Measurements from ENCODE around the gene RUNX1. TPM values are rescaled to one million over a fixed set of nuclear protein-coding genes. Genes with fewer than 3 reads are reported as not detected.

The RUNX1 gene
- total and polyA plus RNA-seq, 2 donors (not counting 1 experiment from before 2014, with no cell fraction given): 26.3 to 73.0 TPM

DNA sequence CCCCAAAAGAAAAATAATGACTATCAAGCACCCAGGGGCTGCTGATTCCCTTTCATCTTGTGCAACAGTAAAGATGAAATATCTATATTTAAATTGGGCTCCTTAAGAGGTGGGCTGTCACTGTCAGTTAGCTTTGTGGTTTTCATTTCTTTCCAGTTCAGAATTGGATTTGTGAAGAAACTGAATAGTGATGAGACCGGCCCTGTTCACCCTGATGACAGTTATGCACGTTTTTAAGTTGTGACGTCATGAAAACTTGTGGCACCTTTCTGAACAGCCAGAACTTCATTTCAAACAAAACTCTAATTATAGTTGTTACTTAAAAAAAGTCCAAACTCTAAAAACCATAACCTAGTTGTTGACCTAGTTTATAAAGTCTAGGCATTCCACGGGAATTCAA is 125.9 kb downstream of the RUNX1 start:
- DNase-seq (no peak), ATAC-seq (ENCODE audit: low read depth) (no peak)
- Mint-ChIP-seq H3K4me1 (peaks cover 75% of the 10 kb centered on the region), H3K4me3 (no peak overlapping the region), H3K27ac (no peak overlapping the region), H3K27me3 (no peaks in the 10 kb centered on the region), H3K9me3 (ENCODE audit: insufficient read depth) (peaks cover 4% of the 10 kb centered on the region)
- H3K27ac ChIP-seq (ENCODE audit: low read length in 2 of 2): no peak overlapping the region
- H3K36me3 ChIP-seq (replicated peaks in 1 of 2; ENCODE audit: control extremely low read depth in 1 of 2, control insufficient read depth in 1 of 2, extremely low read depth in 1 of 2, insufficient read depth in 2 of 2, low read length in 1 of 2): no peaks in the 10 kb centered on the region
- no peak overlapping the region for H3K4me3 ChIP-seq (ENCODE audit: control extremely low read depth in 1 of 5, extremely low read depth in 1 of 5, insufficient read depth in 1 of 5, low read depth in 2 of 5, low read length in 4 of 5)
- no peak overlapping the region for H3K9ac ChIP-seq (ENCODE audit: low read length)
- TF ChIP-seq CTCF (IDR thresholded peaks at IDR 0.05) (no peak), EZH2 (IDR thresholded peaks at IDR 0.05; ENCODE audit: borderline replicate concordance, insufficient read depth, low read depth, low read length, poor library complexity, severe bottlenecking) (no peak)
- no peak overlapping the region for H2AFZ ChIP-seq (ENCODE audit: insufficient read depth, low read depth, low read length, poor library complexity, severe bottlenecking)
- 25% methylated on average over 1 of the region's 4 CpGs for WGBS (ENCODE audit: insufficient coverage)
- intact Hi-C loops (cut with micrococcal nuclease): no loop called here
- no peaks in the 10 kb centered on the region for H3K27me3 ChIP-seq (replicated peaks in 1 of 4; ENCODE audit: control extremely low read depth in 1 of 4, control insufficient read depth in 3 of 4, insufficient read depth in 4 of 4, low read length in 3 of 4)
- H3K4me1 ChIP-seq (ENCODE audit: control insufficient read depth in 2 of 2, insufficient read depth in 2 of 2, low read length in 2 of 2): peaks cover 46 to 48% of the 10 kb centered on the region in 2 donors
- CTCF ChIA-PET: no interaction called here
- no peaks in the 10 kb centered on the region for H3K9me3 ChIP-seq (ENCODE audit: control extremely low read depth in 1 of 3, control insufficient read depth in 2 of 3, insufficient read depth in 1 of 3, low read length in 2 of 3)
- POLR2A ChIA-PET: no interaction called here
- peaks cover 7% of the 10 kb centered on the region for H4K20me1 ChIP-seq (ENCODE audit: control insufficient read depth, insufficient read depth, low read length, poor library complexity, severe bottlenecking)
- no peak overlapping the region for H3K4me2 ChIP-seq (replicated peaks; ENCODE audit: low read depth, low read length, poor library complexity, severe bottlenecking)
- H3K79me2 ChIP-seq (ENCODE audit: control insufficient read depth, insufficient read depth, low read length): peaks cover 95% of the 10 kb centered on the region

- TF ChIP-seq EZH2 (IDR thresholded peaks at IDR 0.05; ENCODE audit: borderline replicate concordance, insufficient read depth, low read depth, low read length, poor library complexity, severe bottlenecking) (no peak), CTCF (IDR thresholded peaks at IDR 0.05) (no peak)
- Histone ChIP-seq H3K79me2 (ENCODE audit: control insufficient read depth, insufficient read depth, low read length) (peaks cover 95% of the 10 kb centered on the region), H3K4me2 (replicated peaks; ENCODE audit: low read depth, low read length, poor library complexity, severe bottlenecking) (no peak overlapping the region), H2AFZ (ENCODE audit: insufficient read depth, low read depth, low read length, poor library complexity, severe bottlenecking) (no peak overlapping the region), H3K9ac (ENCODE audit: low read length) (no peak overlapping the region), H4K20me1 (ENCODE audit: control insufficient read depth, insufficient read depth, low read length, poor library complexity, severe bottlenecking) (peaks cover 9% of the 10 kb centered on the region), H3K4me1 (ENCODE audit: control insufficient read depth in 2 of 2, insufficient read depth in 2 of 2, low read length in 2 of 2) (peaks cover 46 to 48% of the 10 kb centered on the region in 2 donors), H3K36me3 (replicated peaks in 1 of 2; ENCODE audit: control extremely low read depth in 1 of 2, control insufficient read depth in 1 of 2, extremely low read depth in 1 of 2, insufficient read depth in 2 of 2, low read length in 1 of 2) (no peaks in the 10 kb centered on the region), H3K9me3 (ENCODE audit: control extremely low read depth in 1 of 3, control insufficient read depth in 2 of 3, insufficient read depth in 1 of 3, low read length in 2 of 3) (no peaks in the 10 kb centered on the region), H3K27me3 (replicated peaks in 1 of 4; ENCODE audit: control extremely low read depth in 1 of 4, control insufficient read depth in 3 of 4, insufficient read depth in 4 of 4, low read length in 3 of 4) (no peaks in the 10 kb centered on the region), H3K4me3 (ENCODE audit: control extremely low read depth in 1 of 5, extremely low read depth in 1 of 5, insufficient read depth in 1 of 5, low read depth in 2 of 5, low read length in 4 of 5) (no peak overlapping the region), H3K27ac (ENCODE audit: low read length in 2 of 2) (no peak overlapping the region)
- ChIA-PET CTCF (no interaction called here), POLR2A (no interaction called here)
- Mint-ChIP-seq H3K4me3 (no peak overlapping the region), H3K27me3 (no peaks in the 10 kb centered on the region), H3K27ac (no peak overlapping the region), H3K9me3 (ENCODE audit: insufficient read depth) (peaks cover 4% of the 10 kb centered on the region), H3K4me1 (peaks cover 78% of the 10 kb centered on the region)
- ATAC-seq (ENCODE audit: low read depth): no peak
- DNase-seq: no peak
- intact Hi-C loops (cut with micrococcal nuclease): no loop called here
These were observed 126.6 kb downstream of the RUNX1 start for GRCh38 chr21:34922479-34922878.

Data from B cell (primary cell).